SH-SY5Y (cell line): ENCODE results near the gene IHH.

Experiments used
- GATA2 ChIP-seq: IDR thresholded peaks from 2 replicates; pipeline ENCODE4 v1.6.1; 2011; ENCODE audit warnings: mild to moderate bottlenecking, low read depth, low read length
- GATA3 ChIP-seq: IDR thresholded peaks from 2 replicates; pipeline ENCODE4 v1.6.1; 2011; ENCODE audit warnings: low read depth, mild to moderate bottlenecking, low read length, moderate library complexity

IHH gene

DNA sequence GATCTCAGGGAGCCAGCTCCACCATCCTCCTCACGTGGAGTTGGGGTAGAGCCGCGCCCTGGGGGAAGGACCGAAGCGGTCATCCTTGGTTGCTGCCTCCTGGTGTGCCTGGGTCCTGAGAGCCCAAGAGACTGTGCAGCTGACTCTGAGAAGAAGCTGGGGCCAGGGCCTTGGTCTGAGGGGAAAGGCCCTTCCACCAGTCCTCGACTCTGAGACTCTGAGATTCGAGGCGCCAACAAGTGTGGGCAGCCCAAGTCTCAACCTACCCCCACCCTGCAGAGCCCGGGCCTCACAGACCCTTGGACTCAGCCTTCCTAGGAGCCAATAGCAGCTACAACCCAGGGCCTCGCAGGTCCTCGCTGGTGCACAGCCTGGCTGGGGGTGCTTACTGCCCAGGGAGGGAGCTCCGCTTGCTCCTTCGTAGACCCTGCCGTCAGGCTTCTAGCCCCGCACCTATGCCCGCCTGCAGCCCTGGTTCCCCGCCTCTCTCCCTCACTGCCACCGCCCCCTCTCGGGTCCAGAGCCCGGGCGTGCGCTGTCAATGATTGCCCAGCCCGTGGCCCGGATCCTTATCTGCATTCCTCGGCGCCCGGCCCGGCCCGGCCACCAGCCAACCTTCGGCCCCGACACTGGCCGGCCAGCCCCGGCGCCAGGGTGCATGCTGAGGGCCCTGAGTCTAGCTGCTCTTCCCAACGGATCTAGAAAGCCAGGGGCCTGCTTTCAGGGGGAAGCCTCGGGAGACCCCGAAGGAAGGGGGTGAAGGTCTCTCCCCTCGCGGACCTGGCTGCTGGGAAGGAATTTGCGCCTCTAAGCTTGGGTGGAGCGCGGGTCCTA lies 2.0 kb downstream of the IHH start:
- peak; percentile 84 for TF ChIP-seq GATA2
- no peak for TF ChIP-seq GATA3

DNA sequence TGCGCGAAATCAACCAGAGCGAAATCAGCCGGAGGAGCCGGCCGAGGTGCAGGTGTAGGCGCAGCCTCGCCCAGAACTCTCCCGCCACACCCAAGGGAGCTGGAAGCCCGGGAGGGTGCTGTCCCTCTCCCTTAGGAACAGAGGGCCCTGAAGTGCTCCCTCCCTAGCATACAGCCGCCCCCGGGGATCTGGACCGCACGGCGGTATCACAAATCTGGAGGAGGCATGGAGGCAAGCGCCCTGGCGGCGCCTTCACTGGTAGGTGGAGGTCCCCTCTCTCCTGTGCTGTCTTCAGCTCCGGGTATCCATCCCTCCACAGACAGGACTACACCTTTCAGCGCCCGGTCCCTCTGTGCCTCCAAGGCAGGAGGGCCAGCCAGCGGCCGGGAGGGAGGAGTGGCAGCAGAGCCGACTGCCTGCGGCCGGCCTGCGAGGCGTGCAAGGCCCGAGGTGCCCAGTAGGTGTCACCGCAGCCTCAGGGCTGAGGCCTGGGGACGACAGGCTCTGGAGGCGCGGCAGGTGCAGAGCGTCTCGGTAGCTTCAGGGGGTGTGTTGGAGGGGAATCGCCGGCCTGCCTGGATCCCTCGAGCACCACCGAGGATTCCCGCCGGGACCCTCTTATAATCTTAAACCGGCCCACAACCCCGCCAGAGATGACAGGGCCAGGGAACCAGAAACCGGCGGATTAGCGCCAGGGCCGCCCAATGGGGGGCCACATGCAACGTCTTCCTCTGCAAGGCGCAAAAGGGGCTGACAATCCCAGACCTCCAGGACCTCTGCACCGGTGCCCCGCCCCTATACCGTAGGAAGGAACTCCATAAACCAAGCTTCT lies 2.8 kb downstream of the IHH start:
- TF ChIP-seq GATA2 (no peak), GATA3 (no peak)

DNA sequence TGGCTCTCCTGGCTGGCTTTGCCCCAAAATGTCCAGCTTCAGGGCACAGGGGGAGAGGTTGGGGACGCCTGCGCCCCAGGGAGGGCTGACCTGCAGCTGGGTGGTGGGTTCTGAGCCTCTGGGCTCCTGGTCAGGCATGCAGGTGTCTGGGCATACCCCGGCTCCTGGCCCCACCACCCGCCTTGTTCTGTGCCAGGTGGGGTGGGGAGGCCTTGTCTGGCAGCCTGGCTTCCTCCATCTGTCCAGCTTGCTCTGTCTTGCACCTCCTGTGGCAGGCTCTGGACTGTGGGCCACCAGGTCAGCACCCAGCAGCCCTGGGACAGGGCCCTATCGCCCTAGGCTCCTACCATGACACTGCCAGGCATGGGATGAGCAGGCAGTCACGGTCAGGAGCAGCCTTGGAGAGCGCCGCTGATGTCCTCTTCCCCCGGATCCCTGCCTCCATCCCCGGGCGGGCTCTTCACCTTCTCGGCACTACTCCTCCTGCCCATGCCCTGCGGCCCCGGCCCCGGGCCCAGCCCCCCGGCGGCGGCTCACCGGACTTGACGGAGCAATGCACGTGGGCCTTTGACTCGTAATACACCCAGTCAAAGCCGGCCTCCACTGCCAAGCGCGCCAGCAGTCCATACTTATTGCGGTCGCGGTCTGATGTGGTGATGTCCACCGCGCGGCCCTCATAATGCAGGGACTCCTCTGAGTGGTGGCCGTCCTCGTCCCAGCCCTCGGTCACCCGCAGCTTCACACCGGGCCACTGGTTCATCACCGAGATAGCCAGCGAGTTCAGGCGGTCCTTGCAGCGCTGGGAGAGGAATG lies 3.6 kb downstream of the IHH start:
- TF ChIP-seq GATA2 (no peak), GATA3 (no peak)

DNA sequence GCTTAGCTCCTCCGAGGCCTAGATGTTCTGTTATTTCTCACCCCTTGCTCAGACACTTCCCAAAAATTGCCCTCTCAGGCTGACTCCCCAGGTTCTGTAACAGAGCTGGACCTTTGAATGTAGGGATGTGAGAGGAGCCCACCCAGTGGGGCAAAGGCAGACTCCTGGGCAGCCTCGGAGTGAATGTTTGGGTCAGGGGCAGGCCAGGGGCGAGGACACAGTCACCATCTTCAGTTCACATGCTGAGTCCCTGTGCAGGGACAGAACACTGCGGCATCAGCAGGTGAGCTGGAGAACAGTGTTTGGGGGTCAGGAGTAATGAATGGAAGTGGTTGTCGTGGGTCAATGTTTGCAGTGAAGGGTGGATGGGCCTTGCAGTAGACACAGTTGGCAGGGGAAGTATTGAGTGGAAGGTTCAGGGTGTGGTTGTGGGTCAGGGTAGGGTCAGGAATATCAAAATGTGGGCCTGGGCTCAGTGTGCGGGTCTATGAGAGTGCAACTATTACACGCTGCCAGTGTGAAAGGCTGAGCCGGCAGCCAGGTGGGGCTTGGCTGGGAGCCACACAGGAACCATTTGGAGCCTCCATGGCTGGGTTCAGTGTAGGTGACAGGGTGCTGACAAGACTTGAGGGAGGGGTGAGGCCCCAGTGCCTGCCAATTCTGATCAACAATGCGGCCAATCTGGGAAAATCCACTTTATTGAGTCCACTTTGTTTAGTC lies 4.4 kb downstream of the IHH start:
- TF ChIP-seq GATA3 (no peak), GATA2 (no peak)

DNA sequence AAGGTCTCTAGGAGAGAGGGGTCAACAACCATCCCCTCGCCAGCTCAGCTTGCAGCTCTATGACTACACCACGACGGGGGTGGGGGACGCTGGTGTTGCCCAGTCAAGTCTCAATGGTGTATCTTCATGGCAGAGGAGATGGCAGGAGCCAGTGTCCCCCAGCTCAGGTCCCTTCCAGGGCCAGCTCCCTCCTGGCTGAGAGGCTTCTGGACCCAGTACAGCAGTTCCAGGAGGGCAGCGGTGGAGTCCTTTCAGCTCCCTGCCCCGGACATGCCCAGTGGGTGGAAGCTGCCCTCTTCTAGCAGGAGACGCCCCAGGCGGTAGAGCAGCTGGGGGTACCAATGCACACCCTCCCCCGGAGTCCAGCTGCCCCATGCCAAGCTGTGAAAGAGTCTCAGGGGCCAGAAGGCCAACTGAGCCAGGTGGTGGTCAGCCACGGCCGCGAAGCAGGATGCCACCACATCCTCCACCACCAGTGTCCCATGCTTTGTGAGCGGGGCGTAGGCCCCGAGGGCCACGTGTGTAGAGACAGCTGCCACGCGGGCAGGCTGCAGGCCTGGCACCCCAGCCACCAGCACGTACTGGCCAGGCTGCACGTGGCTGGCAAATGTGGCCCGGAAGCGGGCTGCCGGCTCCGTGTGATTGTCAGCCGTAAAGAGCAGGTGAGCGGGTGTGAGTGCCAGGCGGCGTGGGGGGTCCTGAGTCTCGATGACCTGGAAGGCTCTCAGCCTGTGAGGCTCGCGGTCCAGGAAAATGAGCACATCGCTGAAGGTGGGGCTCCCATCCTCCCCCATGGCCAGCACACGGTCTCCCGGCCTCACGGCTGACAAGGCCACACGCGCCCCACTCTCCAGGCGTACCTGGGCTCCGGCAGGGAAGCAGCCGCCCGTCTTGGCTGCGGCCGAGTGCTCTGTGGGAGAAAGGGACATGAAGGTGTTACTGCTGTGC lies 5.5 kb downstream of the IHH start:
- no peak for TF ChIP-seq GATA2
- no peak for TF ChIP-seq GATA3

DNA sequence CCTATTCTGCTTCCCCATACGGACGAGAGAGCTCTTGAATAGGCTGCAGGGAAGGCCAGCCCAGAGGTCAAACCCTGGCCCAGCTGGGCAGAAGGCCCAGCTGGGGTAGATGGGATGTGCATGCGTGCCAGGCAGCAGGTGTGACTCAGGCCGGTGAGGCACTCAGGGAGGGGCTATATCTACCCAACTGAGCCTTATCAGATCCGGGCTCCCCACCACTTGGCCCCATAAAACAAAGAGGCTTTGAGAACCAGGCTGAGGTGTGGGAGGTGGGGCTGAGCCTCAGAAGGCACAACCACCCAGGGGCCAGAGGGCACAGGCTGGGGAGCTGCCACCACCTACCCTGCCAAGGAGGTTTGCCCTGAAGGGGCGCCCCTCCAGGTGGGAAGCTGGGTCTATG lies 11.4 kb downstream of the IHH start:
- TF ChIP-seq GATA3: no peak

DNA sequence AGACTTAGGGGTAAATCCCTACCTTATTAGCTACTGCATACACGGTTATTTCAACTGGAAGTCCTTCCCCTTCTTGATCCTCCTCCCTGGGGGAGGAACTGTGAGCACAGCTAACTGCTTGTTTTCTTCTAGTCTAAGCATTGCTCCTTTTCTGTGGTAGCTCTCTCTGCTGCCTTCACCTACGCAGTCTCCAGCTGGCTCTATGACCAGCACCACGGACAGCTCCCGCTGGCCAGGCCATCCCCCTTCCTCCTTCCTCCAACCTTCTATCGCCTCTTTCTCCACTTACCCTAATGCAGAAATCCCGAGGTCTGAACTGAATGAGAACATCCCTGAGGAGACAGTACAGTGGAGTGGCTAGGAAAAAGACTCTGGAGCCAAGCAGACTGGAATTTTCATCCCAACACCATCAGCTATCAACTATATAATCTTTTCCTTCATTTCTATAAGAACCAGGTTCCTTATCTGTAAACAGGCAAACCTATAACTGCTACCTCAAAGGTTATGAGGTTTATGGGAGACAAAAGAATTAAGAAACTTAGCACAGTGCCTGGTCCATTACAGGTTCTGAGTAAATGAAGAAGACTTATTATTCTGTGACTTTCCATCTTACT lies 14.7 kb downstream of the IHH start:
- TF ChIP-seq GATA2 (no peak), GATA3 (no peak)

DNA sequence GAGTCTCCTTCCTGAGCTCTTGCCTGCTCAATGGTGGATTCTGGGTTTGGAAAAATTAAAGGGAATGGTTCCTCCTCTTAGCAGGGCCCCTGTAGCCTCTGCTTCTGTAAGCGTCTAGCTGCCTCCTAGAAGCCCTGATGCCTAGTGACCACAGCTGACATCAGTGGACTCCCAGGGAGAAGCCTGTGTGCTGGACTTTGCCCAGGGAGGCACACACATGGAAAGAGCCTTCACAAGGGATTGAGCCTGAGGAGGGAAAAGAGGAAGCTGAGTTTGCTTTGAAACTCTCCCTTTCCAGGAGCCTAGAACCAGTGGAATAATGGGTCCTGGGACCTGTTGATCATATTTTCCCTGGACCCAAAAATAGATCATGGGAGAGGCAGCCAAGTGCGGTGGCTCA lies 18.0 kb downstream of the IHH start:
- no peak for TF ChIP-seq GATA3
- TF ChIP-seq GATA2: no peak

DNA sequence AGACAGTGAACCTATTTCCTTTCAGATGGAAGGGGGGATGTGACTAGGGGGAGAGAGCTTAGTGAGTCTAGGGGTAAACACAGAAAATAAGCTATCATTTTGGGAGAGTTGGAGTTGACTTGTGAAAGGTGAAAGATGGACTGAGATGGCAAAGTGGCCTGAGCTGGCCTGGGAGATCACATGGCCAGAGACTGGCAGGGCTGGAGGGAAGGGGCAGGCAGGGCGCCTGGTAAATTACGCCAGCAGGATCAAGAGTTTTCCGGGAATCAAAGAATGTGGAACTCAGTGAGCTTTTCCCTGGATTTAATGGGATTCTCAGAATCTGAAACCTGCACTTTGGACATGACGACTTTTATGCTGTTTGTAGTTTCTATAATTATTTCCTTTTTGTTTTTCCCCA lies 18.6 kb downstream of the IHH start:
- TF ChIP-seq GATA2: no peak
- no peak for TF ChIP-seq GATA3

DNA sequence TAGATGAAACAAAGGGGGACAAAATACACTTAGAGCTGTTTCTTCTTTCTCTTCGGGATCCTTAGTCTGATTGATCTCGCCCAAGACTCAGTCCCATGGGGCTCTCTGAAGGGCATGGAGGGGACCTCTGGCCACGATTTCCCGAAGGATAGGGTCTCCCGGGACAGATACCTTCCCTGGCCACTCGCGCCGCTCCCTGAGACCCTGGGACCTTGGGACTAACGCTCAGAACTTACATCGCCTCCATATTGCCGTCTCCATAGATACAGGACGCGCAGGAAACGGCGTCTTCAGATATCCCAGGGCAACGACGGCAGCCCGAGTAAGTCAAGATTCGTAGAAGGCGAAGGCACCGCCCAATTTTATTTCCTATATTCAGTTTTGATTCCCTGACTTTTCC lies 19.5 kb downstream of the IHH start, which contains the start of gene CFAP65:
Gene CFAP65 (minus strand): TSS at position 265 of the 400 bp plus-strand sequence. CDS start 2,468 bp downstream, outside the sequence.
- TF ChIP-seq GATA3 (no peak), GATA2 (no peak)

DNA sequence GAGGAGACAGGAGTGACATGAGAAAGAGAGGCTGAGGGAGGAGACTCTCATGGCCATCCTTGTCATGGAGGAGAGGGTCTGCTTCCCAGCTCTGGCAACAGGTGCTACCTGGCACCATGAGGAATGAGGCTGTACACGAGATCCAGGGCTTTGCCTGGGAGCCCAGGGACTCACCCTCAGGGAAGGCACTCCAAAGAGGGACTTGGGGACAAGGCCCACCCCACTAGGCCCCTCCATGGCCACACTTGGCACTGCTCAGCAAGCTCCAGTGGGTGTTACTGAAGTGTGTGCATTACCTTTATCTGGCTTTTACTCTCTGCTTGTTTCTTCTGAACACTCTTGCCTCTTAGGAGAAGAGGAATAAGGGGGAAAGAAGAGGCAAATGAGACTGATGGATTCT lies 22.1 kb downstream of the IHH start:
- TF ChIP-seq GATA2: no peak
- no peak for TF ChIP-seq GATA3

DNA sequence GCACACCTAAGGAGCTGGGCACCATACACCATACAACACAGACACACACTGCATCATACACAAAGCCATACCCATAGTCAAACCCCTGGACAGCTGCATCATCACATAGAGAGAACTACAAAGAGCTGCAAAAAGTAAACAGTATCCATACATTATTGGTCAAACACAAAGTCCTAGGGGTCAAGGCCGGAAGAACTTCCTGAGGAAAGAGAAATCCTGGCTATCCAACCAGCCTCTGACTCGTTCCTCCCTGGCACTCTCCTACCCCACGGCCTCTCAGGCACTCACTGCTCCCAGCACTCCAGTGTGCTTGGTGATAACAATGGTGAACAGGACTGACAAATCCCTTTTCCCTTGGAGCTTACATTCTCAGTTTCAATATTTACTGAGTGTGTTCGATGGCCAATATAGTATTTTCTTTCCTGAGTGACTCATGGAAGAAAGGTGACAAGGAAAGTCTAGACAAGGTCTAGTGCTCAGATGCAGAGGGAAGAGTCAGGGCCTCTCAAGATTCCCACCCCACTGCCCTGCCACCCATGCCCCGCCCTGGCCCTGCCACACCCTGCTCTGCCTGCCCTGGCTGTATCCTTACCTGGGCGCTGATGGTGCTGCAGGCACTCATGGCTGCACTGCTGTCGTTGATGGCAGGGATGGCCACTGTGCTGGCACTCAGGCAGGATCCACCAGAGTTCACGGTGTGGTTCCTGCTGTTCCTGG lies 22.8 kb downstream of the IHH start:
- TF ChIP-seq GATA3: no peak
- no peak for TF ChIP-seq GATA2
